Tibial nerve (tissue), 4 donors: ENCODE measurements around the gene PRMT6.

Experiments
- EP300 ChIP-seq, 2 donors: sonication (generic); formaldehyde crosslinking; IDR thresholded peaks; one replicate each; pipeline ENCODE4 v1.6.1; 2017; ENCODE audit warnings: antibody characterized with exemption in 2 of 2, mild to moderate bottlenecking in 1 of 2
- POLR2A ChIP-seq, 2 donors: fragments of 450-650 bp; IDR thresholded peaks; one replicate each; pipeline ENCODE4 v1.6.1; 2017; ENCODE audit warnings: antibody characterized with exemption in 2 of 2, mild to moderate bottlenecking in 2 of 2, moderate library complexity in 2 of 2
- TF ChIP-seq, protein P1 (sequence below), 5 experiments: fragments of 200-600 bp in 3 of 5; fragments of 450-650 bp in 2 of 5; sonication (generic) in 3 of 5; IDR thresholded peaks; one replicate each; pipeline ENCODE4 v1.5.1; 2016 to 2019; ENCODE audit warnings: antibody characterized with exemption in 5 of 5, mild to moderate bottlenecking in 3 of 5, moderate library complexity in 2 of 5

DNA sequence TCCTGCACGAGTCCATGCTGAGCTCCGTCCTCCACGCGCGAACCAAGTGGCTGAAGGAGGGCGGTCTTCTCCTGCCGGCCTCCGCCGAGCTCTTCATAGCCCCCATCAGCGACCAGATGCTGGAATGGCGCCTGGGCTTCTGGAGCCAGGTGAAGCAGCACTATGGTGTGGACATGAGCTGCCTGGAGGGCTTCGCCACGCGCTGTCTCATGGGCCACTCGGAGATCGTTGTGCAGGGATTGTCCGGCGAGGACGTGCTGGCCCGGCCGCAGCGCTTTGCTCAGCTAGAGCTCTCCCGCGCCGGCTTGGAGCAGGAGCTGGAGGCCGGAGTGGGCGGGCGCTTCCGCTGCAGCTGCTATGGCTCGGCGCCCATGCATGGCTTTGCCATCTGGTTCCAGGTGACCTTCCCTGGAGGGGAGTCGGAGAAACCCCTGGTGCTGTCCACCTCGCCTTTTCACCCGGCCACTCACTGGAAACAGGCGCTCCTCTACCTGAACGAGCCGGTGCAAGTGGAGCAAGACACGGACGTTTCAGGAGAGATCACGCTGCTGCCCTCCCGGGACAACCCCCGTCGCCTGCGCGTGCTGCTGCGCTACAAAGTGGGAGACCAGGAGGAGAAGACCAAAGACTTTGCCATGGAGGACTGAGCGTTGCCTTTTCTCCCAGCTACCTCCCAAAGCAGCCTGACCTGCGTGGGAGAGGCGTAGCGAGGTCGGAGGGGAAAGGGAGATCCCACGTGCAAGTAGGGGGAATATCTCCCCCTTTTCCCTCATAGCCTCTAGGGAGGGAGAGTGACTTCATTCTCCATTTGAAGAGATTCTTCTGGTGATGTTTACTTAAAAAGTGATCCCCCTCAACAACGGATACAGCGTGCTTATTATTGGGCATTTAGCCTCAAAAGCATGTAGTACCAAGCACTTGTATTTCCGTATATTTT, 991 bp downstream of the PRMT6 start:
- TF ChIP-seq, protein P1, sequence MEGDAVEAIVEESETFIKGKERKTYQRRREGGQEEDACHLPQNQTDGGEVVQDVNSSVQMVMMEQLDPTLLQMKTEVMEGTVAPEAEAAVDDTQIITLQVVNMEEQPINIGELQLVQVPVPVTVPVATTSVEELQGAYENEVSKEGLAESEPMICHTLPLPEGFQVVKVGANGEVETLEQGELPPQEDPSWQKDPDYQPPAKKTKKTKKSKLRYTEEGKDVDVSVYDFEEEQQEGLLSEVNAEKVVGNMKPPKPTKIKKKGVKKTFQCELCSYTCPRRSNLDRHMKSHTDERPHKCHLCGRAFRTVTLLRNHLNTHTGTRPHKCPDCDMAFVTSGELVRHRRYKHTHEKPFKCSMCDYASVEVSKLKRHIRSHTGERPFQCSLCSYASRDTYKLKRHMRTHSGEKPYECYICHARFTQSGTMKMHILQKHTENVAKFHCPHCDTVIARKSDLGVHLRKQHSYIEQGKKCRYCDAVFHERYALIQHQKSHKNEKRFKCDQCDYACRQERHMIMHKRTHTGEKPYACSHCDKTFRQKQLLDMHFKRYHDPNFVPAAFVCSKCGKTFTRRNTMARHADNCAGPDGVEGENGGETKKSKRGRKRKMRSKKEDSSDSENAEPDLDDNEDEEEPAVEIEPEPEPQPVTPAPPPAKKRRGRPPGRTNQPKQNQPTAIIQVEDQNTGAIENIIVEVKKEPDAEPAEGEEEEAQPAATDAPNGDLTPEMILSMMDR (IDR thresholded peaks at IDR 0.05), result no peak
- TF ChIP-seq POLR2A (IDR thresholded peaks at IDR 0.05), result no peak
- no peak for TF ChIP-seq EP300 (IDR thresholded peaks at IDR 0.05)
